Activated B cell treated with CpG ODN at 0.5 μM for 24 hours (primary cell): Measurements from ENCODE around the gene LDLRAD4. TPM values are rescaled to one million over a fixed set of nuclear protein-coding genes. Genes with fewer than 3 reads are reported as not detected.

ENCODE experiments used
- ATAC-seq: fragments of 200-7000 bp; cut with Tn5 transposase; one replicate; pipeline ENCODE4 v1.10.0; 2021; ENCODE audit warnings: low read depth, mild to moderate bottlenecking, moderate library complexity
- CTCF ChIA-PET: fragments of 350-600 bp; sonication (Branson Sonifier 250); formaldehyde crosslinking; loops from one replicate; lab custom pipeline; 2021; ENCODE audit warnings: antibody characterized with exemption; lab: Charles Lee
- POLR2A ChIA-PET: fragments of 350-600 bp; sonication (Branson Sonifier 250); formaldehyde crosslinking; loops from one replicate; lab custom pipeline; 2021; ENCODE audit warnings: antibody characterized with exemption; lab: Charles Lee
- DNase-seq: peaks from one replicate; pipeline ENCODE4 v3.0.0; 2022
- H3K27ac Mint-ChIP-seq: one replicate; pipeline ENCODE4 v1.8.0; 2020; ENCODE audit warnings: mixed read lengths
- H3K27me3 Mint-ChIP-seq: one replicate; pipeline ENCODE4 v1.8.0; 2021; ENCODE audit warnings: mixed read lengths
- H3K36me3 Mint-ChIP-seq: one replicate; pipeline ENCODE4 v1.8.0; 2021; ENCODE audit warnings: low read depth, mixed read lengths
- H3K4me1 Mint-ChIP-seq: one replicate; pipeline ENCODE4 v1.8.0; 2021; ENCODE audit warnings: mixed read lengths
- H3K4me3 Mint-ChIP-seq: one replicate; pipeline ENCODE4 v1.8.0; 2020; ENCODE audit warnings: mild to moderate bottlenecking, mixed read lengths
- H3K9me3 Mint-ChIP-seq: one replicate; pipeline ENCODE4 v1.8.0; 2020; ENCODE audit warnings: mixed read lengths
- intact Hi-C: fragments of 100-400 bp; cut with micrococcal nuclease; formaldehyde crosslinking; loops from one replicate; pipeline ENCODE4 v1.15.1; 2024
- total RNA-seq: library from RNA; stranded (reverse); gene quantifications from 2 replicates; pipeline ENCODE4 v1.2.3, GENCODE V29; 2022
- TF ChIP-seq, protein P1 (sequence below): fragments of 200-600 bp; IDR thresholded peaks from one replicate; pipeline ENCODE4 v1.8.0; 2022; ENCODE audit warnings: antibody characterized with exemption, mild to moderate bottlenecking

Gene LDLRAD4
- total RNA-seq, 1 donor from 2014 or later = 66.9 TPM

DNA sequence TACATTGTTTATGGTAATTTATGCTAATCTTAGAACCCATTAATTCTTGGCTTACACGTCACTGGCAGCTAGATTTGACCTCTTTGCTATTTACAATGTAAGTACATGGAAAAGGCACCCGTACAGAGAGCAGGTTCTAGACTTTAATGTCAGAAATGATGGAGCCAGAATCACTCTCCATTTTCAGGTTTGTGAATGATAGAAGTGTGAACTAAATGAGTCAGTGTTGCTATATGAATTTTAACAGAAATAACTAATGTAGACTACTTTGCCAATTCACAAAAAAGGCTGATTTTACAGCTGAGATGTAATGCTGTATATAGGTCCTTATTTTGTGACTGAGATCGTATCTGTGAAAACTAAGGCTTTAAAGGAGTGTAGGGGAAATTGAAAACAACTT is 214.6 kb downstream of the LDLRAD4 start:
- Mint-ChIP-seq H3K4me3 (no peak overlapping the region), H3K27me3 (peaks cover under 1% of the 10 kb centered on the region), H3K4me1 (peaks cover 4% of the 10 kb centered on the region), H3K9me3 (no peaks in the 10 kb centered on the region), H3K27ac (no peak overlapping the region), H3K36me3 (no peaks in the 10 kb centered on the region)
- intact Hi-C loops = no loop called here
- CTCF ChIA-PET = no interaction called here
- ATAC-seq (no peak), DNase-seq (no peak)
- POLR2A ChIA-PET = no interaction called here
- TF ChIP-seq, protein P1, sequence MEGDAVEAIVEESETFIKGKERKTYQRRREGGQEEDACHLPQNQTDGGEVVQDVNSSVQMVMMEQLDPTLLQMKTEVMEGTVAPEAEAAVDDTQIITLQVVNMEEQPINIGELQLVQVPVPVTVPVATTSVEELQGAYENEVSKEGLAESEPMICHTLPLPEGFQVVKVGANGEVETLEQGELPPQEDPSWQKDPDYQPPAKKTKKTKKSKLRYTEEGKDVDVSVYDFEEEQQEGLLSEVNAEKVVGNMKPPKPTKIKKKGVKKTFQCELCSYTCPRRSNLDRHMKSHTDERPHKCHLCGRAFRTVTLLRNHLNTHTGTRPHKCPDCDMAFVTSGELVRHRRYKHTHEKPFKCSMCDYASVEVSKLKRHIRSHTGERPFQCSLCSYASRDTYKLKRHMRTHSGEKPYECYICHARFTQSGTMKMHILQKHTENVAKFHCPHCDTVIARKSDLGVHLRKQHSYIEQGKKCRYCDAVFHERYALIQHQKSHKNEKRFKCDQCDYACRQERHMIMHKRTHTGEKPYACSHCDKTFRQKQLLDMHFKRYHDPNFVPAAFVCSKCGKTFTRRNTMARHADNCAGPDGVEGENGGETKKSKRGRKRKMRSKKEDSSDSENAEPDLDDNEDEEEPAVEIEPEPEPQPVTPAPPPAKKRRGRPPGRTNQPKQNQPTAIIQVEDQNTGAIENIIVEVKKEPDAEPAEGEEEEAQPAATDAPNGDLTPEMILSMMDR = no peak

DNA sequence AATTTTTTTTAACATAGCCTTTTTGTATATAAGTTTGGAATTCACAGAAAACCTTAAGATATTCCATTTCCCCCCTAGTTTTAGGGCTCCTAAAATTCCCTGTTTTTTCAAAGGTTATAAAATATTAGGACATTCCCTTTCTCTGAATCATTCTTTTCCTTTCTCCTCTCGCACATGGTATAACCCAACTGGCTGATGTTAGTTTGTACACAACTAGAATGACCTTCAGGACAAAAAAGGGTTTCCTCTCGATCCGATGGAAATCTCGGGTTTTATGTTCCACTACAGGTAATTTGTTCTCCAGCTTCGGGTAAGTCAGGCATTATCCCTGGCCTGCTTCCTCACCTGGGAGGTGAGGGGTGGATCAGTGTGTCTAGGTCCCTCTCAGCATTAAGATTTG is 215.1 kb downstream of the LDLRAD4 start:
- CTCF ChIA-PET = no interaction called here

DNA sequence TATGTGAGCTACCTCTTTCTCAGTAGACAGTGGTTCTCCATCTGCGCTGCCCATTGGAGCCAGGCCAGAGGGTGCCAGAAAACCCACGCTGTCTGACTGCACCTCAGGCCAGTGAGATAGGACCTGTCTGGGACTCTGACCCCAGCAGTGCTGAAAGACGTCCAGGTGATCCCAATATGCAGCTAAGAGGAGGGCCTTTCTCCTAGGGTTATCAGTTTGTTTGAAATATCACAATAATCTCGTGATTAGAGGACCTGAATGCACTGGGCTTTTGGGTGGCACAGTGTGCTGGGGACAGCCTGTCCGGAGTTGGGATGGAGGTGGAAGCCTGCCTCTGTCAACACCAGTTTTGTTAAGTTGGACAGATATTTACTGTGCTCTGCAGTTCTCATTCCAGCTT is 216.3 kb downstream of the LDLRAD4 start:
- no peaks in the 10 kb centered on the region for H3K27me3 Mint-ChIP-seq
- intact Hi-C loops = loop anchor here (5.0 kb wide), 1 partner anchor 53 kb away; no protein-coding TSS in a partner anchor
- ChIA-PET POLR2A (no interaction called here), CTCF (no interaction called here)
- H3K9me3 Mint-ChIP-seq = no peaks in the 10 kb centered on the region
- no peak for DNase-seq
- no peaks in the 10 kb centered on the region for H3K36me3 Mint-ChIP-seq
- peaks cover 13% of the 10 kb centered on the region for H3K4me1 Mint-ChIP-seq
- no peak for ATAC-seq
- H3K27ac Mint-ChIP-seq = no peak overlapping the region
- TF ChIP-seq, protein P1 = no peak
- H3K4me3 Mint-ChIP-seq = no peak overlapping the region

More for the DNA sequence above, 215.1 kb downstream of the LDLRAD4 start:
- TF ChIP-seq, protein P1 = no peak
- POLR2A ChIA-PET = no interaction called here
- Mint-ChIP-seq H3K4me3 (no peak overlapping the region), H3K4me1 (peaks cover 10% of the 10 kb centered on the region), H3K27ac (no peak overlapping the region), H3K36me3 (no peaks in the 10 kb centered on the region), H3K9me3 (no peaks in the 10 kb centered on the region), H3K27me3 (no peaks in the 10 kb centered on the region)
- intact Hi-C loops = no loop called here
- ATAC-seq (no peak), DNase-seq (no peak)

DNA sequence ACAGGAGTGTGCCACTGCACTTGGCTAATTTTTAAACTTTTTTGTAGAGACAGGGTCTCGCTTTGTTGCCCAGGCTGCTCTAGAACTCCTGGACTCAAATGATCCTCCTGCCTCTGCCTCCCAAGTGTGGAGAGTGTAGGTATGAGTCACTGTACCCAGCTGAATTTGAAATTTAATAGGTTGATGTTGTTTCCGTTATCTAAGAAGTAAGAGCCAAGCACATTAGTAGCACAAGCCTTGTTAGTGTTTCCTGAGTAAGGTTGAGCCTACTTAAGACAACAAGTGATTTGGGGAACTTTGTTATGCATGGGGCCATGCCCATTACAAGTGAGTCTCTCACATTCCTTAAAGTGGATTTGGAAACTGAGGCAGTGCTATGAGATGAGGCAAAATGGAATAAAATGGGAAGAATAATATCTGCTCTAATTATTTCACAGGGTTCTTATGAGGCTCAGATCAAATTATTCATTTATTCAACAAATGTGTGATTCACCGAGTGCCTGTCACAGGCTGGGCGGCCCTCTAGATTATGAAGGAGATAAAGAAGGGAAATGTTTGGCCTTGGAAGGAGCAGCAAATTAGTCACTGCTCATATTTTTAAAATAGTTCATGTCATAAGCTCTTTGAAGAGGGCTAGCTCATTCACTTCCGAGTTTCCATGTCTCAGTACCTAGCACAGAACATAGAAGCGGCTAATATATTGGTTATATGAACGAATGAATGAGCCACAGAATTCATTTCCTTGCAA is 217.2 kb downstream of the LDLRAD4 start:
- Mint-ChIP-seq H3K27ac (no peak overlapping the region), H3K4me3 (no peak overlapping the region), H3K4me1 (peaks cover 13% of the 10 kb centered on the region), H3K9me3 (no peaks in the 10 kb centered on the region), H3K27me3 (no peaks in the 10 kb centered on the region), H3K36me3 (no peaks in the 10 kb centered on the region)
- DNase-seq = no peak
- CTCF ChIA-PET = no interaction called here
- POLR2A ChIA-PET = no interaction called here
- intact Hi-C loops = loop anchor here (5.0 kb wide), 1 partner anchor 53 kb away; no protein-coding TSS in a partner anchor
- TF ChIP-seq, protein P1 = no peak
- no peak for ATAC-seq

DNA sequence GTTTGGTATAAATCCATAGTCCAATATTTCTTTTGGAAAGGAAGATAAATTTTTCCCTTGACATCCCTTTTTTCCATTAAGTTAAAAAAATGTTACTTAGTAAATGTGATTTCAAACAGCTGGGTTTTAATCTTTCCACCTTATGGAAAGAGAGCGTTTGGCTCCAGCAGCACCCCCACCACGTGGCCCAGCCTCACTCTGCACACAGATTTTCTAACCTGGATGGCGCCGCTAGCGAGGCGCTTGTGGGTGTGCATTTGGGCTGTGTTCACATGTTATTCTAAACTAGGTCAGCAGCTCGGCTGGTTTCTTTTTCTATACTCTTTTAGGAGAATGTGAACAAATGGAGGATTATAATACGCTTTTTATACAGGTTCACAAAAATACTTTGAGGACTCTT is 218.0 kb downstream of the LDLRAD4 start:
- TF ChIP-seq, protein P1 = no peak
- Mint-ChIP-seq H3K4me1 (peaks cover 13% of the 10 kb centered on the region), H3K27me3 (peaks cover 4% of the 10 kb centered on the region), H3K9me3 (no peaks in the 10 kb centered on the region), H3K36me3 (no peaks in the 10 kb centered on the region), H3K4me3 (no peak overlapping the region), H3K27ac (no peak overlapping the region)
- DNase-seq = no peak
- intact Hi-C loops = loop anchor here (5.0 kb wide), 1 partner anchor 54 kb away; no protein-coding TSS in a partner anchor
- ChIA-PET POLR2A (no interaction called here), CTCF (no interaction called here)
- ATAC-seq = no peak
